ENCODE measurements around the gene NUP210L. TPM values are rescaled to one million over a fixed set of nuclear protein-coding genes. Genes with fewer than 3 reads are reported as not detected.

Gene NUP210L
- total and polyA plus RNA-seq, 2 of the 13 experiments (the other 11 are each of a cell fraction or from before 2014, with no cell fraction given), result not detected

GRCh38 chr1:153963030-153963849 is 191.6 kb downstream of the NUP210L start, which contains the start of gene SLC39A1 (continued):
- TF ChIP-seq ZNF441 (CRISPR knock-in tag; IDR thresholded peaks at IDR 0.05; ENCODE audit: borderline replicate concordance) (peak; percentile 81; the same call in 1 of the 2 replicates), ZMAT3 (CRISPR knock-in tag; conservative IDR thresholded peaks at IDR 0.05) (0 out of 2 replicates have a peak, but pooled peaks have one; percentile 53), ATM (IDR thresholded peaks at IDR 0.05; ENCODE audit: borderline replicate concordance) (no peak), ZNF143 (CRISPR knock-in tag; IDR thresholded peaks at IDR 0.05) (0 out of 2 replicates have a peak, but pooled peaks have one; percentile 23), ARNTL (CRISPR knock-in tag; IDR thresholded peaks at IDR 0.05) (no peak)

DNA sequence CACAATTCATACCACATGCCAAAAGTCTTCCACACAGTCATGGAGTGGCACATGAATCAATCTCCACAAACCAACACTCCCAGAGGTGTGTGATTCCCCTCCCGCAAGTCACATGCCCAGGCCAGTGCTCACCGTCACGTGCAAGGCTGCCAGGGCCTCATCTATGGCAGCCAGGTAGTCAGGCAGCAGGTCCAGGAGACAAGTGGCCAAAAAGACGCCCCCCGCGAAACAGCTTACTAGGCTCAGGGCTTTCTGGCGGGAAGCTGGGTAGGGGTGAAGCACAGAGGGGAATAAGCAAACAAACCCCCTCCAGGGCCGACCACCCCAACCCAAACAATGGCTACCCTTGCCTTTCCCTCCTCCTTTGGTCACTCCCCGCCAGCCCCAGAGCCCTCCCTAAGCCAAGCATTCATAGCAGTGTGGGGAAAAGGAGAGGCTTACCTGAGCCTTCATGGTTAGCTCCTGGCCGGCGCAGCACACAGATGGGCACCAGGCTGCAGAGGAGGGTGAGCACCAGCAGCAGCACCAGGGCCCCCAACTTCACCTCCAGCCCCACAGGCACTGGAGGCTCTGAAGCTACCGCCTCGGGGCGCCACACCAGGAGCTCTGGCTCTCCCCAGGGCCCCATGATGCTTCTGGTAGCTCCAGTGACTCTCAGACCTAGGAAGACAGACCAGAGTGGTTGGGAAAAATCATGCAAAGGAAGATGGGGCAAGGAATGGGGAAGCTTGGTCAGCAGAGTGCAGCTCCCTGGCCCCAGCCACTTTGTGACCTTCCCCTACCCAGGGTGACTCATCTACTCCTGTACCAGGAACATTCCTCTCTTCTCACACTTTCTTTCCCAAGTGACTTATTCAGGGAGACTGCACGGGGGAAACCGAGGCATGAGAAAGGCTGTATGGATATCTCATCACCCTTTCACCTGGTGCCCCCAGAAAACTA is 192.5 kb downstream of the NUP210L start:
- POLR2A ChIA-PET, result interaction anchor here (1.0 to 10.0 kb wide), 8 partner anchors 9 to 257 kb away, joined by 4 to 209 read pairs (median 22); partner anchors contain the start of genes DENND4B, GATAD2B, JTB and RAB13
- DNase-seq (ENCODE audit: low spot score) (peak; percentile 26), ATAC-seq (peak; percentile 0; the same call in 1 of the 3 replicates), FAIRE-seq (no peak)
- Histone ChIP-seq H3K9me3 (ENCODE audit: low read length) (no peaks in the 10 kb centered on the region), H3K27ac (ENCODE audit: extremely low read length, insufficient read depth, low read length) (peak overlapping the region; percentile 79), H3K4me2 (ENCODE audit: low read depth, low read length) (peak overlapping the region; percentile 98), H4K20me1 (ENCODE audit: insufficient read depth, low read length) (no peaks in the 10 kb centered on the region), H3K4me1 (ENCODE audit: insufficient read depth, low read length) (peaks cover 48% of the 10 kb centered on the region), H3K36me3 (replicated peaks in 1 of 2; ENCODE audit: control insufficient read depth in 1 of 2, insufficient read depth in 2 of 2, low read length in 2 of 2) (peaks cover 0 to 13% of the 10 kb centered on the region in 2 experiments; a peak in 1 of 5 replicates), H2AFZ (ENCODE audit: low read length) (no peak overlapping the region), H3K27me3 (ENCODE audit: control insufficient read depth in 1 of 2, insufficient read depth in 2 of 2, low read length in 2 of 2) (peaks cover 0 to 6% of the 10 kb centered on the region in 2 experiments; a peak in 1 of 5 replicates), H3K4me3 (replicated peaks in 1 of 3; ENCODE audit: insufficient read depth in 1 of 3, low read depth in 2 of 3, low read length in 3 of 3) (peak overlapping the region; percentile 85 to 92 (median 90)), H3K9ac (ENCODE audit: insufficient read depth, low read depth, low read length) (peak overlapping the region; percentile 89), H3K79me2 (ENCODE audit: insufficient read depth, low read length) (peaks cover 35% of the 10 kb centered on the region)
- CTCF ChIA-PET (ENCODE audit: low intra/inter-chr PET ratio, low total read pairs), result no interaction called here
- no TSS peak for BruUV-seq (replicated peaks)
- in situ Hi-C loops (cut with HindIII; ENCODE audit: extremely low pct_ligation_motif_present, low pct_unique_long_range_greater_than_20kb), result no loop called here
- intact Hi-C loops (cut with micrococcal nuclease; ENCODE audit: unreplicated experiment), result no loop called here
- WGBS (ENCODE audit: low lambda C conversion rate), result 52% methylated on average over 14 of the region's 16 CpGs
- no peak for TF ChIP-seq ZNF251 (CRISPR knock-in tag; IDR thresholded peaks at IDR 0.05)
- no peak for TF ChIP-seq ZBTB4 (CRISPR knock-in tag; IDR thresholded peaks at IDR 0.05; ENCODE audit: borderline replicate concordance)
- 0 out of 2 replicates have a peak, but pooled peaks have one; percentile 34 for TF ChIP-seq ZNF691 (CRISPR knock-in tag; IDR thresholded peaks at IDR 0.05; ENCODE audit: borderline replicate concordance, low read depth)
- no peak for TF ChIP-seq HOXA5 (CRISPR knock-in tag; IDR thresholded peaks at IDR 0.05)
- TF ChIP-seq ZNF687 (CRISPR knock-in tag; IDR thresholded peaks at IDR 0.05), result peak; percentile 50
- no peak for TF ChIP-seq ZNF205 (CRISPR knock-in tag; IDR thresholded peaks at IDR 0.05)

Measured in HepG2 (cell line).